Measurements from ENCODE around the gene FBXO17. TPM values are rescaled to one million over a fixed set of nuclear protein-coding genes. Genes with fewer than 3 reads are reported as not detected.
"Not testable (repeated sequence)": the region's sequence is repeated elsewhere in the genome, so short reads cannot be mapped to it uniquely, and the experiment has no call there.

Gene FBXO17
- total and polyA plus RNA-seq, 9 donors, result 25.0 to 36.7 (median 29.1) TPM

GRCh38 chr19:38970664-38971532, 4.6 kb downstream of the FBXO17 start:
- no peak overlapping the region for H3K4me3 ChIP-seq (ENCODE audit: low read length)
- 75% methylated on average over 2 of the region's 12 CpGs for WGBS (ENCODE audit: insufficient coverage)
- H3K27me3 ChIP-seq (ENCODE audit: control insufficient read depth, insufficient read depth, low read length), result no peaks in the 10 kb centered on the region
- peaks cover 3% of the 10 kb centered on the region for H3K36me3 ChIP-seq (ENCODE audit: control insufficient read depth, insufficient read depth, low read length)
- no peaks in the 10 kb centered on the region for H3K9me3 ChIP-seq (replicated peaks; ENCODE audit: control insufficient read depth, low read depth, low read length)
- DNase-seq, result no peak
- no peak overlapping the region for H3K27ac ChIP-seq (ENCODE audit: low read length)
- peaks cover 5% of the 10 kb centered on the region for H3K4me1 ChIP-seq (ENCODE audit: control insufficient read depth, insufficient read depth, low read length)

DNA sequence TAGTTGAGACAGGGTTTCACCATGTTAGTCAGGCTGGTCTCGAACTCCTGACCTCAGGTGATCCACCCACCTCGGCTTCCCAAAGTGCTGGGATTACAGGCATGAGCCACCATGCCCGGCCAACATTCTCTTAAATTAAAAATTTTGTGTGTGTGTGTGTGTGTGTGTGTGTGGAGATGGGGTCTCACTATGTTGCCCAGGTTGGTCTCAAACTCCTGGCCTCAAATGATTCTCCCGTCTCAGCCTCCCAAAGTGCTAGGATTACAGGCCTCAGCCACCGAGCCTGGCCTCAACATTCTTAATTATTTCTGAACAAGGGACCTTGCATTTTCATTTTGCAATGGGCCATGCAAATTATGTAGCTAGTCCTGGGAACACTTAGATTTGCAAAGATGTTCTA, 9.4 kb downstream of the FBXO17 start:
- 100% methylated on average over 1 of the region's 5 CpGs for WGBS (ENCODE audit: insufficient coverage)
- not testable (repeated sequence) for H3K27ac ChIP-seq (ENCODE audit: low read length); H3K27me3 ChIP-seq (ENCODE audit: control insufficient read depth, insufficient read depth, low read length); H3K4me3 ChIP-seq (ENCODE audit: low read length); H3K9me3 ChIP-seq (replicated peaks; ENCODE audit: control insufficient read depth, low read depth, low read length); H3K4me1 ChIP-seq (ENCODE audit: control insufficient read depth, insufficient read depth, low read length); DNase-seq; H3K36me3 ChIP-seq (ENCODE audit: control insufficient read depth, insufficient read depth, low read length)

DNA sequence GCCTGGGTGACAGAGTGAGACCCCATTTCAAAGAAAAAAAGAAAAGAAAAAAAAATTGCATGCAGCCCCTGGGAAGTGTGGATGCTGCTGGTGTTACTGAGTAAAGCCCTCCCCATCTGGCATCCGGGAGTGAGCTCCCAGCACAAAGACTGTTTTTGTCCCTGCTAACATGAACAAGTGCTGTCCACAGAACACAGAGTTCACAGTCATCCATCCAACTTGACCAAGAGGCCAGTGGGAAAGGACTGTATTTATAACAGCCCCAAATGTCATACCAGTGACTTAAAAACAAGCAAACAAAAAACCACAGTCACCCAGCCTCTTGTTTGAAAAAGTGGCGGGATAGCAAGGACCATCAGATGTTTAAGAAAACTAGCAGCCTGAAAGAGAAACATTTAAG, 10.8 kb downstream of the FBXO17 start:
- Histone ChIP-seq H3K27me3 (ENCODE audit: control insufficient read depth, insufficient read depth, low read length) (no peaks in the 10 kb centered on the region), H3K9me3 (replicated peaks; ENCODE audit: control insufficient read depth, low read depth, low read length) (no peaks in the 10 kb centered on the region), H3K4me1 (ENCODE audit: control insufficient read depth, insufficient read depth, low read length) (peaks cover 7% of the 10 kb centered on the region), H3K36me3 (ENCODE audit: control insufficient read depth, insufficient read depth, low read length) (peaks cover 3% of the 10 kb centered on the region), H3K4me3 (ENCODE audit: low read length) (no peak overlapping the region), H3K27ac (ENCODE audit: low read length) (no peak overlapping the region)
- 67% methylated on average over 1 of the region's 2 CpGs for WGBS (ENCODE audit: insufficient coverage)
- DNase-seq, result no peak

DNA sequence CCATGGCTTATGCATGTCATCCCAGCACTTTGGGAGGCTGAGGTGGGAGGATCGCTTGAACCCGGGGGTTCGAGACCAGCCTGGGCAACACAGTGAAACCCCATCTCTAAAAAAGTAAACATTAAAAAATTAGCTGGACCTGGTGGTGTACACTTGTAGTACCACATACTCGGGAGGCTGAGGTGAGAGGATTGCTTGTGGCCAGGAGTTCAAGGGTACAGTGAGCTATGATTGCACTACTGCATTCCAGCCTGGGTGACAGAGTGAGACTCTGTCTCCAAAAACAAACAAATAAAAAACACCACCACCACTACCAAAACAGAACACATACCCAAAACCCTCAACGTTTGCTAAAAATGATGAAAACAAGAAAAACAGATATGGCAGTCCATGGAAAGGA, 15.9 kb downstream of the FBXO17 start:
- no CpG with 5 or more reads among the region's 5 CpGs for WGBS (ENCODE audit: insufficient coverage)
- no peak overlapping the region for H3K27ac ChIP-seq (ENCODE audit: low read length)
- H3K27me3 ChIP-seq (ENCODE audit: control insufficient read depth, insufficient read depth, low read length), result no peaks in the 10 kb centered on the region

DNA sequence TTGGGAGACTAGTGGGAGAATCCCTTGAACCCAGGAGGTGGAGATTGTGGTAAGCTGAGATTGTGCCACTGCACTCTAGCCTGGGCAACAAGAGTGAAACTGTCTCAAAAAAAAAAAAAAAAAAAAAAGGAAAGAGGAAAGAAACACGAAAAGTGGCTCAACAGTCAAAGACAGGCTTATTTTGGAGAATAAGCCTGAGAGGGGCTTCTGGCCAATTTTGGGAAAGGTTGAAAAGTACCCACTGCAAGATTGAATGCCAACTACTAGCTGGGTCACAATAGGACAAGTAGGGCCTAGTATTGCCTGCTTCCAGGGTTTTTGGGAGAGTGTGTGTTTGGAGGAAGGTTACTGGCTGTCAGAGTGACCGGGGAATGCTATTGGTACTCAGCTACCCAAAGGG, 17.2 kb downstream of the FBXO17 start:
- H3K27ac ChIP-seq (ENCODE audit: low read length), result no peak overlapping the region
- DNase-seq, result no peak
- peaks cover 5% of the 10 kb centered on the region for H3K36me3 ChIP-seq (ENCODE audit: control insufficient read depth, insufficient read depth, low read length)

More for the DNA sequence above, 15.9 kb downstream of the FBXO17 start:
- Histone ChIP-seq H3K36me3 (ENCODE audit: control insufficient read depth, insufficient read depth, low read length) (peaks cover 6% of the 10 kb centered on the region), H3K4me1 (ENCODE audit: control insufficient read depth, insufficient read depth, low read length) (peaks cover 7% of the 10 kb centered on the region), H3K4me3 (ENCODE audit: low read length) (no peak overlapping the region), H3K9me3 (replicated peaks; ENCODE audit: control insufficient read depth, low read depth, low read length) (no peaks in the 10 kb centered on the region)
- DNase-seq, result no peak

GRCh38 chr19:38956264-38956663, 19.3 kb downstream of the FBXO17 start:
- Histone ChIP-seq H3K27me3 (ENCODE audit: control insufficient read depth, insufficient read depth, low read length) (no peaks in the 10 kb centered on the region), H3K4me1 (ENCODE audit: control insufficient read depth, insufficient read depth, low read length) (no peaks in the 10 kb centered on the region), H3K27ac (ENCODE audit: low read length) (no peak overlapping the region), H3K9me3 (replicated peaks; ENCODE audit: control insufficient read depth, low read depth, low read length) (no peaks in the 10 kb centered on the region), H3K4me3 (ENCODE audit: low read length) (no peak overlapping the region), H3K36me3 (ENCODE audit: control insufficient read depth, insufficient read depth, low read length) (peaks cover 5% of the 10 kb centered on the region)
- WGBS (ENCODE audit: insufficient coverage), result 71% methylated on average over 1 of the region's 2 CpGs
- no peak for DNase-seq

More for the DNA sequence above, 17.2 kb downstream of the FBXO17 start:
- Histone ChIP-seq H3K9me3 (replicated peaks; ENCODE audit: control insufficient read depth, low read depth, low read length) (no peaks in the 10 kb centered on the region), H3K4me1 (ENCODE audit: control insufficient read depth, insufficient read depth, low read length) (peaks cover 7% of the 10 kb centered on the region), H3K27me3 (ENCODE audit: control insufficient read depth, insufficient read depth, low read length) (no peaks in the 10 kb centered on the region), H3K4me3 (ENCODE audit: low read length) (no peak overlapping the region)
- 85% methylated on average over 2 of the region's 2 CpGs for WGBS (ENCODE audit: insufficient coverage)

DNA sequence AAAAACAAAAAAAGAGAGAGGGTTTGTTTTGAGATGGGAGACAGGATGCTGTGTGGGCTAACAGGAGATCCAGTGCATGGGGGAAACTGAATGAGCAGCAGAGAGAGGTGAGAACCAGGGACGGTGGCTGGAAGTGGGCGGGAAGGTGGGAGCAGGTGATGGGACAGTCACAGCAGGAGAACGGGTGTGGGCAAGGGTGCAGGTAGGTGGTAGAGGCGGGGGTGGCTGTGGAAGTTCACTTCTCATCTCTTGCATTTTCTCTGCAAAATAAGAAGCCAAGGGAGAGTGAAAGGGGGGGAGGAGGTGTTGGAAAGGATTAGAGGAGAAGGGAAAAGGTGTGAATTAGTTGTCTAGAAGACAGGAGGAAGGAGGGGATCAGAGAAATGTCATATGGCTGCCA, 21.9 kb downstream of the FBXO17 start:
- DNase-seq, result no peak
- Histone ChIP-seq H3K4me3 (ENCODE audit: low read length) (no peak overlapping the region), H3K27me3 (ENCODE audit: control insufficient read depth, insufficient read depth, low read length) (no peaks in the 10 kb centered on the region), H3K27ac (ENCODE audit: low read length) (no peak overlapping the region), H3K9me3 (replicated peaks; ENCODE audit: control insufficient read depth, low read depth, low read length) (no peaks in the 10 kb centered on the region), H3K36me3 (ENCODE audit: control insufficient read depth, insufficient read depth, low read length) (peaks cover 4% of the 10 kb centered on the region), H3K4me1 (ENCODE audit: control insufficient read depth, insufficient read depth, low read length) (peaks cover 4% of the 10 kb centered on the region)
- WGBS (ENCODE audit: insufficient coverage), result 72% methylated on average over 4 of the region's 4 CpGs

DNA sequence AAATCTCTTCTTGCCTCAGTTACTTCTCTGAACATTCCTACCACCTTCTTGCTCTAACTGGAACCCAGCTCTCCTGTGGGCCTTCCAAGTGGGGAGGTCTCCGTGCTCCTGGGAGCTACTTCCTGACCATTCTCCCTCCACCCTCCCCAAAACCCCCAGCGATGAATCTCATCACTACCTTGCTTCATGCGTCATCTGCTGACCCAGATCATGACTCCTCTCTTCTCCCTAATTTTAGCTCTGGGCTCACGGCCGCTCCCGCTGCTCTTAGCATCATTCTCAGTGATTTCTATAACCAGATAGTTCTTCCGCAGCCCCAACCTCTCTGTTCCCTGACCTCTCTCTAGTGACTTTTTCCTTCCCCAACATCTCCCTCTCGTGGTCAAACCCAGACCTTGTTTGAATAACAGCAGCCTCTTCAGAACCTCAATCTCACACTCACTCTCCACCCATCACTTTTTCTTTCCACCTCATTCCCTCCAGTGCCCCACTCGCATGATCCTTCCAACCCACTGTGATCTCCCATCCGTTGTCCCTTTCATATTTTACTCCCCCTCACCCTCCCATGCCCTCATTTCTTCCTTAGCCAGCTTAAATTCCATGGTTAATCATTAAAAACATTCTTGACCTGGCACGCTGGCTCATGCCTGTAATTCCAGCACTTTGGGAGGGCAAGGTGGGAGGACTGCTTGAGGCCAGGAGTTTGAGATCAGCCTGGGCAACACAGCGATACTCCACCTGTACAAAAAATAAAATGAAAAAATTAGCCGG, 23.0 kb downstream of the FBXO17 start:
- peaks cover 4% of the 10 kb centered on the region for H3K36me3 ChIP-seq (ENCODE audit: control insufficient read depth, insufficient read depth, low read length)
- 74% methylated on average over 10 of the region's 13 CpGs for WGBS (ENCODE audit: insufficient coverage)
- no peaks in the 10 kb centered on the region for H3K9me3 ChIP-seq (replicated peaks; ENCODE audit: control insufficient read depth, low read depth, low read length)
- DNase-seq, result no peak
- H3K4me1 ChIP-seq (ENCODE audit: control insufficient read depth, insufficient read depth, low read length), result peaks cover 4% of the 10 kb centered on the region
- H3K27me3 ChIP-seq (ENCODE audit: control insufficient read depth, insufficient read depth, low read length), result no peaks in the 10 kb centered on the region
- H3K4me3 ChIP-seq (ENCODE audit: low read length), result no peak overlapping the region
- no peak overlapping the region for H3K27ac ChIP-seq (ENCODE audit: low read length)

DNA sequence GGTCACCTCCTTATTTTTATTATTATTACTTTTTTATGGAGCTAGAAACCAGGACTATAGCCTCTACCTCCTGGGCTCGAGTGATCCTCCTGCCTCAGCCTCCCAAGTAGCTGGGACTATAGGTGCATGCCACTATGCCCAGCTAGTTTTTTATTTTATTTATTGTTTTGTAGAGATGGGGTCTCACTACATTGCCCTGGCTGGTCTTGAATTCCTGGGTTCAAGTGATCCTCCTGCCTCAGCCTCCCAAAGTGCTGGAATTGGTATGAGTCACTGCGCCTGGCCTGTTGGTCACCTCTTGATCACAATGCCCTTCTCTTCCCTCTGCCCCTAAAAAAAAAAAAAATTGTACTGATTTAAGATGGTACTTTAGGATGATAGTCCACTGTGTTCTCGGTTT, 24.4 kb downstream of the FBXO17 start:
- H3K27me3 ChIP-seq (ENCODE audit: control insufficient read depth, insufficient read depth, low read length), result no peaks in the 10 kb centered on the region
- no peak overlapping the region for H3K4me3 ChIP-seq (ENCODE audit: low read length)
- H3K4me1 ChIP-seq (ENCODE audit: control insufficient read depth, insufficient read depth, low read length), result peaks cover 4% of the 10 kb centered on the region
- H3K9me3 ChIP-seq (replicated peaks; ENCODE audit: control insufficient read depth, low read depth, low read length), result no peaks in the 10 kb centered on the region
- no CpG with 5 or more reads among the region's 3 CpGs for WGBS (ENCODE audit: insufficient coverage)
- no peak overlapping the region for H3K27ac ChIP-seq (ENCODE audit: low read length)
- peaks cover 15% of the 10 kb centered on the region for H3K36me3 ChIP-seq (ENCODE audit: control insufficient read depth, insufficient read depth, low read length)
- no peak for DNase-seq

- H3K4me3 ChIP-seq (ENCODE audit: low read length), result peak overlapping the region; percentile 25
- H3K4me1 ChIP-seq (ENCODE audit: control insufficient read depth, insufficient read depth, low read length), result peaks cover 4% of the 10 kb centered on the region
- 4% methylated on average over 70 of the region's 72 CpGs for WGBS (ENCODE audit: insufficient coverage)
- no peaks in the 10 kb centered on the region for H3K9me3 ChIP-seq (replicated peaks; ENCODE audit: control insufficient read depth, low read depth, low read length)
- H3K36me3 ChIP-seq (ENCODE audit: control insufficient read depth, insufficient read depth, low read length), result peaks cover 28% of the 10 kb centered on the region
- peak; percentile 89 for DNase-seq
- no peak overlapping the region for H3K27ac ChIP-seq (ENCODE audit: low read length)
- no peaks in the 10 kb centered on the region for H3K27me3 ChIP-seq (ENCODE audit: control insufficient read depth, insufficient read depth, low read length)
These were observed 25.8 kb downstream of the FBXO17 start for GRCh38 chr19:38949580-38950367.
